ENCODE results near the gene UNC5C.

Gene UNC5C

DNA sequence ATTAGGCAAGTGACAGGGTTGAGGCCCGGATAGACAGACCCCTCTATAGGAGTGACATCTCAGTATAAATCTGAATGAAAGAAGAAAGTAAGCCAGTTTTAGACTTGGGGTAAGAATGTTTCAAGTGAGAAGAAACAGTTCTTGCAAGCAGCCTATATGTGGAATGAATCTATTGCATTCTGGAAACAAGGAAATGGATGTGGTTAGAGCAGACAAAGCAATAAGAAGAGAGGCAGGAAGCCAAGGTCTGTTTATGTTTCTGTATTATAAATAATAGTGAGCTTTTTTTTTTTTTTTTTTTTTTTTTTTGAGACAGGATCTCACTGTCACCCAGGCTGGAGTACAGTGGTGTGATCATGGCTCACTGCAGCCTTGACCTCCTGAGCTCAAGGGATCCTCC lies 255.8 kb downstream of the UNC5C start:
- H3K4me1 ChIP-seq (ENCODE audit: control insufficient read depth, insufficient read depth, low read length), result no peaks in the 10 kb centered on the region
- H3K4me3 ChIP-seq (ENCODE audit: insufficient read depth, low read depth, low read length), result no peak overlapping the region
- 93 to 94% methylated on average over 1 of the region's 1 CpG for WGBS, 2 experiments
- H3K36me3 ChIP-seq (ENCODE audit: control insufficient read depth, insufficient read depth, low read length), result no peaks in the 10 kb centered on the region
- H3K27ac ChIP-seq (ENCODE audit: insufficient read depth, low read depth, low read length, poor library complexity, severe bottlenecking), result no peak overlapping the region
- H3K9me3 ChIP-seq (ENCODE audit: control insufficient read depth, low read length), result peaks cover 5% of the 10 kb centered on the region
- no peaks in the 10 kb centered on the region for H3K27me3 ChIP-seq (ENCODE audit: control insufficient read depth, insufficient read depth, low read length, poor library complexity, severe bottlenecking)

DNA sequence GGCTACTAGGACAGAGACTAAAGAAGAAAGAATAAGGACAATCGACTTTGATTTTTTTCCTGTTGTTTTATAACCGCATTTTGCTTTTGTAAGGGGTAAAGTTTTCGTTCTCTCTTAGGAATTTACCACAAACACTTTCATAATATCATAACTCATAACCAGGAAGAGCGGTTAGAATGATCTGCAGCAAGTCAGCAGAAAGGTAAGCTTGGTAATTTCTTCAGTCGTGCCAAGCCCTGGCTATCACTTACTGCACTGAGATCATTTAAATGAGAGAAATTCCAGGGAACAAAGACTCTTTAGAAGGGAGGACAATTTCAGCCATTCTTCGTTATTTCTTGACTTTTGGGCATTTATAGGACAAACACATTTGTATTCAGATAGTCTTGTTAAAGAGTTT lies 258.1 kb downstream of the UNC5C start:
- Histone ChIP-seq H3K36me3 (ENCODE audit: control insufficient read depth, insufficient read depth, low read length) (no peaks in the 10 kb centered on the region), H3K27me3 (ENCODE audit: control insufficient read depth, insufficient read depth, low read length, poor library complexity, severe bottlenecking) (no peaks in the 10 kb centered on the region), H3K4me1 (ENCODE audit: control insufficient read depth, insufficient read depth, low read length) (no peaks in the 10 kb centered on the region), H3K9me3 (ENCODE audit: control insufficient read depth, low read length) (peaks cover 5% of the 10 kb centered on the region), H3K27ac (ENCODE audit: insufficient read depth, low read depth, low read length, poor library complexity, severe bottlenecking) (no peak overlapping the region), H3K4me3 (ENCODE audit: insufficient read depth, low read depth, low read length) (no peak overlapping the region)
- WGBS, 2 experiments, result 81 to 82% methylated on average over 4 to 6 of the region's 6 CpGs

DNA sequence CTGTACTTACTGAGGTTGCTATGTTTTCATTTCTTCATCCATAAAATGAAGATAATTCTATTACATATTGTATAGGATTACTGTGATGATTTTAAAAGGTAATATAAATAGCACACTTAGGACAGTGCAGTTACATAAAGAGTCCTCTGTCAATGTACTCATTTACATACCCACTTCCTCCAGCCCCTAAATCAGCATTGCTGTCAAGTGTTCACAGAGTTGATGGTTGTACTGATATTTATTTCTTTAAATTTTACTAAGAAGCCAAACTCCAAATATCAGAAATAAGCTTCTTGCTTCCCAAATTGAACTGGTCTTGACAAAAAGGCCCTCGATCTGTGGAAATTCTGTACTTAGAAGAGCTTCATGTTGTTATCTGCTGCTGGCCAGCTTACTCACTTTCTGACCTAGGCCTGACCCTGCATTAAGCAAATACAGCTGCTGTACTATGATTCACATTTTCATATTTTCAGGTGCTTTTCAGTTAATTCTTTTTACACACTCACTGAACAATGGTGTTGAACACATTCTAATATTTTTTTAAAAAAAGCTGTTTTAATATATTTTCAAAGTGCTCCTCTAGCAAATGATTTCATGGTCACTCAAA lies 259.6 kb downstream of the UNC5C start:
- WGBS, 2 experiments, result 97 to 100% methylated on average over 1 of the region's 1 CpG
- Histone ChIP-seq H3K27me3 (ENCODE audit: control insufficient read depth, insufficient read depth, low read length, poor library complexity, severe bottlenecking) (no peaks in the 10 kb centered on the region), H3K4me3 (ENCODE audit: insufficient read depth, low read depth, low read length) (no peak overlapping the region), H3K9me3 (ENCODE audit: control insufficient read depth, low read length) (peaks cover 5% of the 10 kb centered on the region), H3K4me1 (ENCODE audit: control insufficient read depth, insufficient read depth, low read length) (no peaks in the 10 kb centered on the region), H3K36me3 (ENCODE audit: control insufficient read depth, insufficient read depth, low read length) (no peaks in the 10 kb centered on the region), H3K27ac (ENCODE audit: insufficient read depth, low read depth, low read length, poor library complexity, severe bottlenecking) (no peak overlapping the region)

DNA sequence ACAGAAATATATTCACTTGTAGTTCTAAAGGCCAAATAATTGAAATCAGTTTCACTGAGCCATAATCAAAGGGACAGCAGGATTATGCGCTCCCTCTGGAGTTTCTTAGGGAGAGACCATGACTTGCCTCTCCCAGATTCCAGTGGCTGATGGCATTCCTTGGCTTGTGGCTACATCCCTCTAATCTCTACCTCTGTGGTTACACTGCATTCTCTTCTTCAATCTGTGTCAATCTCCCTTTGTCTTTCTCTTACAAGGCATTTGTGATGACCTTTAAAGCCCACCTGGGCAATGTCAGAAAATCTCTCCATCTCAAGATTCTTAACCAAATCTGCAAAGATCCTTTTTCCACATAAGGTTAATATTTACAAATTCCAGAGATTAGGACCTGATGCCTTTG lies 260.2 kb downstream of the UNC5C start:
- no peaks in the 10 kb centered on the region for H3K4me1 ChIP-seq (ENCODE audit: control insufficient read depth, insufficient read depth, low read length)
- no peaks in the 10 kb centered on the region for H3K36me3 ChIP-seq (ENCODE audit: control insufficient read depth, insufficient read depth, low read length)
- H3K9me3 ChIP-seq (ENCODE audit: control insufficient read depth, low read length), result peaks cover 5% of the 10 kb centered on the region
- H3K27me3 ChIP-seq (ENCODE audit: control insufficient read depth, insufficient read depth, low read length, poor library complexity, severe bottlenecking), result no peaks in the 10 kb centered on the region
- no peak overlapping the region for H3K4me3 ChIP-seq (ENCODE audit: insufficient read depth, low read depth, low read length)
- 88 to 100% methylated on average over 1 of the region's 1 CpG for WGBS, 2 experiments
- H3K27ac ChIP-seq (ENCODE audit: insufficient read depth, low read depth, low read length, poor library complexity, severe bottlenecking), result no peak overlapping the region

DNA sequence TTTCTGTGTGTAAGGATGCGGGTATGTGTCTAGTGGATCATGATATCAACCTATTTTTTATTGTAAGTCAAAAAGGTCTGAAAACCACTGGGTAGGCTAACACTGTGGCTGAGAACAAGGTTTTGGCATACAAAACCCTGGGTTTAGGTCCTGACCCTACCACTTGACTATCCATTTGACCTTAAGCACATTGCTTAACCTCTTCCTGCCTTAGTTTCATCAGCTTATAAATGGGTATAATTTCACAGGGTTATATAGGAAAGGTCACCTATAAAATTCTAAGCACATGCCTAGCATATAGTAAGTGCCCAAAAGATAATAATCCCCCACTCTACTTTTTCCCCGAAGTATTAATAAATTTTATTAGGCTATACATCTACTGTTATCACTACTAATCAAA lies 263.0 kb downstream of the UNC5C start:
- Histone ChIP-seq H3K4me3 (ENCODE audit: insufficient read depth, low read depth, low read length) (no peak overlapping the region), H3K4me1 (ENCODE audit: control insufficient read depth, insufficient read depth, low read length) (no peaks in the 10 kb centered on the region), H3K27me3 (ENCODE audit: control insufficient read depth, insufficient read depth, low read length, poor library complexity, severe bottlenecking) (no peaks in the 10 kb centered on the region), H3K36me3 (ENCODE audit: control insufficient read depth, insufficient read depth, low read length) (no peaks in the 10 kb centered on the region), H3K9me3 (ENCODE audit: control insufficient read depth, low read length) (peaks cover 5% of the 10 kb centered on the region), H3K27ac (ENCODE audit: insufficient read depth, low read depth, low read length, poor library complexity, severe bottlenecking) (no peak overlapping the region)
- 100% methylated on average over 1 to 2 of the region's 2 CpGs for WGBS, 2 experiments

DNA sequence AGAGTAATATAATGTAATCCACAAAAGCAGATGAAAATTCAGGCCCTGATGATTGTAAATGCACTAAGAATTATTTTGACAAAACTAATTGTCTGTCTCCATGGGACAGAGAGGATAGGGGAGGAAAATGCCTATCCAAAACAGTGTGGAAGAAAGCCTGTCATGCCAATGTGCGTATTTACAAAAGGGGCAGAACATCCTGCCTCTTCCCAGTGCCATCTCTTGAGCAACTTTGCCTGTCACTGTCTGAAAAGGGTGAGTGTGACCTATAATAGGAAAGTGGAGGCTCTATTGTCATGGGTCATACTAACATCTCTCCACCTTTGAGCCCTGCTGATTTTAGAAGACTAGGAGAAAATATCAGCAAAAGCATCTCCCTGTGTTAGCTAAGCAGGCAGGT lies 264.1 kb downstream of the UNC5C start:
- H3K9me3 ChIP-seq (ENCODE audit: control insufficient read depth, low read length), result peaks cover 5% of the 10 kb centered on the region
- H3K36me3 ChIP-seq (ENCODE audit: control insufficient read depth, insufficient read depth, low read length), result no peaks in the 10 kb centered on the region
- no peak overlapping the region for H3K4me3 ChIP-seq (ENCODE audit: insufficient read depth, low read depth, low read length)
- H3K27me3 ChIP-seq (ENCODE audit: control insufficient read depth, insufficient read depth, low read length, poor library complexity, severe bottlenecking), result no peaks in the 10 kb centered on the region
- no peaks in the 10 kb centered on the region for H3K4me1 ChIP-seq (ENCODE audit: control insufficient read depth, insufficient read depth, low read length)
- no peak overlapping the region for H3K27ac ChIP-seq (ENCODE audit: insufficient read depth, low read depth, low read length, poor library complexity, severe bottlenecking)
- WGBS, 2 experiments, result 100% methylated on average over 1 of the region's 1 CpG

DNA sequence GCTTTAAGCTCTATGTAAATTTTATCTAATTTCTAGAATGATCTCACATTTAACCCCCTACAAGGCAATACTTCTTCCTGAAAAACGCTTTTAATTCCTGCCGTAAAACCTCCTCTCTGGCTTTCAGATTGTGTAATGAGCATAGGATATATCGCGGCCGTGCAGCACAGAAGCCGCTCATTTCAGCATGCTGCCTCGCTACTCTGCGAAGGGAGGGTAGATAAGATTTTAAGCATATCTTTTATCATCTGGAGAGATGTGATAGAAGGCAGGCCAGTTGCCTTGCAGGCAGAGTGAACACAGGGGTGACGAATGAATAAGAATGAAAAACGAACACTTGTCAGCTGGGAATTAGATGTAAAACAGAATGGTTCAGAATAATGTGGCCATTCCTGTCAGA lies 265.5 kb downstream of the UNC5C start:
- no peaks in the 10 kb centered on the region for H3K27me3 ChIP-seq (ENCODE audit: control insufficient read depth, insufficient read depth, low read length, poor library complexity, severe bottlenecking)
- peaks cover 1% of the 10 kb centered on the region for H3K9me3 ChIP-seq (ENCODE audit: control insufficient read depth, low read length)
- no peaks in the 10 kb centered on the region for H3K4me1 ChIP-seq (ENCODE audit: control insufficient read depth, insufficient read depth, low read length)
- no peaks in the 10 kb centered on the region for H3K36me3 ChIP-seq (ENCODE audit: control insufficient read depth, insufficient read depth, low read length)
- 85 to 86% methylated on average over 10 of the region's 10 CpGs for WGBS, 2 experiments
- H3K4me3 ChIP-seq (ENCODE audit: insufficient read depth, low read depth, low read length), result no peak overlapping the region
- H3K27ac ChIP-seq (ENCODE audit: insufficient read depth, low read depth, low read length, poor library complexity, severe bottlenecking), result no peak overlapping the region

DNA sequence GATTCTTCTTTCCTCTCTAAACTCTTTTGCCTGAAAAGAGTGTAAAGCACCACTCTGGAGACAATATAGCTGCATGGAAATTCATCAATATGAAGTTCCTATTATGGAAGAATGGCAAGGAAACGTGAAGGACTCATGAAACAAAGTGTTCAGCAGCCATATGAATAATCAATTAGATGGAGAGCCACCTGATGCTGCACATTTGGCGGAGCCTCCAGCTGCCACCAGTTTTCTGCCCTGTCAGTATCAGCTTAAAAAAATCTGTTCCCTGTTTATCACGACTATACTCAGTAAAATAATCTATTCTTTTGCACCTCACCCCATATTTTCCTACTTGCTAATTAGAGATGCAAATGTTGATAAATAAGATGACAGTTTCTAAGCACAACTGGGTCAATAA lies 276.0 kb downstream of the UNC5C start:
- no peaks in the 10 kb centered on the region for H3K27me3 ChIP-seq (ENCODE audit: control insufficient read depth, insufficient read depth, low read length, poor library complexity, severe bottlenecking)
- no peaks in the 10 kb centered on the region for H3K36me3 ChIP-seq (ENCODE audit: control insufficient read depth, insufficient read depth, low read length)
- no peaks in the 10 kb centered on the region for H3K9me3 ChIP-seq (ENCODE audit: control insufficient read depth, low read length)
- 91 to 96% methylated on average over 3 of the region's 3 CpGs for WGBS, 2 experiments
- H3K4me1 ChIP-seq (ENCODE audit: control insufficient read depth, insufficient read depth, low read length), result no peaks in the 10 kb centered on the region
- H3K27ac ChIP-seq (ENCODE audit: insufficient read depth, low read depth, low read length, poor library complexity, severe bottlenecking), result no peak overlapping the region
- H3K4me3 ChIP-seq (ENCODE audit: insufficient read depth, low read depth, low read length), result no peak overlapping the region

DNA sequence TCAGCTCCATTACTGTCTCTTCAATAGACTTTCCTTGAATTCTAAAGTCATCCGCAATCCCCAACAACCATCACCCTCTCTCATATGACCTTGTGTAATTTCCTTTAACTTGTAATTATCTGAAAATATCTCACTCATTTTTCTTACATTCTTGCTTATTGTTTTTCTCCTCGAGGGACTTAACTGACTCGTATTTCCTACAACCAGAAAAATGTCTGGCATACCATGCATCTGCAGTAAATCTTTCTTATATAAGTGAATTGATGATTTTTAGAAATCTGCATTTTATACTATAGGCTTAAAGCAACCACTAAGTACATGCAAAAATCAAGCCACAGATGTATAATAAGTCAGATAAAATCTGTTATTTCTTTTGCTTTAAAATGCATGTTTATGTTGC lies 276.7 kb downstream of the UNC5C start:
- H3K27me3 ChIP-seq (ENCODE audit: control insufficient read depth, insufficient read depth, low read length, poor library complexity, severe bottlenecking), result no peaks in the 10 kb centered on the region
- 94 to 96% methylated on average over 1 to 3 of the region's 3 CpGs for WGBS, 2 experiments
- no peak overlapping the region for H3K4me3 ChIP-seq (ENCODE audit: insufficient read depth, low read depth, low read length)
- no peak overlapping the region for H3K27ac ChIP-seq (ENCODE audit: insufficient read depth, low read depth, low read length, poor library complexity, severe bottlenecking)
- H3K9me3 ChIP-seq (ENCODE audit: control insufficient read depth, low read length), result no peaks in the 10 kb centered on the region
- no peaks in the 10 kb centered on the region for H3K4me1 ChIP-seq (ENCODE audit: control insufficient read depth, insufficient read depth, low read length)
- H3K36me3 ChIP-seq (ENCODE audit: control insufficient read depth, insufficient read depth, low read length), result no peaks in the 10 kb centered on the region

DNA sequence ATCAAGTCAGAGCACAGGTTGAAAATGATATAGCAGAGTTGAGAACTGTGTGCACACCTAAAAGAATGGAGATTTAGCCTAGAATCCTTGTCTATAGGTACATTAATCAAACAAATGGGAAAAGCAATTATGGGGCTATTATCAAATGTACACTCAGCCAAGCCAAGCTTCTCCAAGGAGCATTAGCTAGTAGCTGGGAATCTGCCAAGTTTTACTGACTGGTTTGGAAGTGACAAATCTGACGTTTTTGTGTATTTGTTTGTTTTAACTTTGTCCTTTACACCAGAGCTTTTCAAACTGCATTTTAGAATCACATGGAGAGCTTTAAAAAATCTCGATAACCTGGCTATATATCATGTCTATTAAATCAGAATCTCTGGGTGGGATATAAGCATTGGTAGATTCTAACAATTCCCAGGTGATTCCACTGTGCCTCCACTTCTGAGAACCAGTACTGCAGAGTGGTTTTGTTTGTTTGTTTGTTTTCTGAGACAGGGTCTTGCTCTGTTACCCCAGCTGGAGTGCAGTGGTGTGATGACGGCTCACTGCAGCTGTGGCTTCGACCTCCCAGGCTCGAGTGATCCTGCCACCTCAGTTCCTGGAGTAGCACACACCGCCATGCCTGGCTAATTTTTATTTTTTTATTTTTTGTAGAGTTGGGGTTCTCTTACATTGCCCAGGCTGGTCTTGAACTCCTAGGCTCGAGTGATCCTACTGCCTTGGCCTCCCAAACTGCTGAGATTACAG lies 279.8 kb downstream of the UNC5C start:
- Histone ChIP-seq H3K4me1 (ENCODE audit: control insufficient read depth, insufficient read depth, low read length) (no peaks in the 10 kb centered on the region), H3K27me3 (ENCODE audit: control insufficient read depth, insufficient read depth, low read length, poor library complexity, severe bottlenecking) (no peaks in the 10 kb centered on the region), H3K4me3 (ENCODE audit: insufficient read depth, low read depth, low read length) (no peak overlapping the region), H3K9me3 (ENCODE audit: control insufficient read depth, low read length) (no peaks in the 10 kb centered on the region), H3K36me3 (ENCODE audit: control insufficient read depth, insufficient read depth, low read length) (no peaks in the 10 kb centered on the region), H3K27ac (ENCODE audit: insufficient read depth, low read depth, low read length, poor library complexity, severe bottlenecking) (no peak overlapping the region)
- WGBS, 2 experiments, result 89 to 95% methylated on average over 6 to 7 of the region's 7 CpGs

Data from ectodermal cell (in vitro differentiated cells).